K562 (cell line): ENCODE results near the gene SIGLEC11. TPM values are rescaled to one million over a fixed set of nuclear protein-coding genes. Genes with fewer than 3 reads are reported as not detected.

Source experiments
- CBX1 ChIP-seq: sonication (generic); IDR thresholded peaks from 2 replicates; pipeline ENCODE4 v1.6.1; 2016; ENCODE audit warnings: antibody characterized with exemption, low read depth, mild to moderate bottlenecking
- E2F3 ChIP-seq: fragments of 250-450 bp; sonication (Bioruptor Pico); IDR thresholded peaks from 2 replicates; pipeline ENCODE4 v1.4.0; 2020; ENCODE audit warnings: mild to moderate bottlenecking
- FOS ChIP-seq: IDR thresholded peaks from 3 replicates; pipeline ENCODE4 v1.6.1; 2011; ENCODE audit not compliant: insufficient read length; ENCODE audit errors: extremely low read depth
- NCOA6 ChIP-seq: fragments of 450-650 bp; IDR thresholded peaks from 2 replicates; pipeline ENCODE4 v1.6.1; 2017; ENCODE audit warnings: mild to moderate bottlenecking
- SIX5 ChIP-seq, 2 experiments: IDR thresholded peaks; 2 replicates each; pipeline ENCODE4 v1.6.1; 2011; ENCODE audit warnings: low read length in 2 of 2, borderline replicate concordance in 1 of 2, low read depth in 1 of 2, mild to moderate bottlenecking in 1 of 2, moderate library complexity in 1 of 2; ENCODE audit not compliant: insufficient read depth in 1 of 2
- TARDBP ChIP-seq: fragments of 450-650 bp; IDR thresholded peaks from 2 replicates; pipeline ENCODE4 v1.6.1; 2016
- TCF7L2 ChIP-seq: fragments of 150-350 bp; IDR thresholded peaks from 2 replicates; pipeline ENCODE4 v1.6.1; 2016; ENCODE audit warnings: low read depth, mild to moderate bottlenecking, low read length, moderate library complexity
- WHSC1 ChIP-seq: IDR thresholded peaks from one replicate; pipeline ENCODE4 v1.6.1; 2012; ENCODE audit warnings: low read length, control low read depth, inconsistent platforms
- ZKSCAN1 ChIP-seq: fragments of 150-350 bp; IDR thresholded peaks from 2 replicates; pipeline ENCODE4 v1.6.1; 2016; ENCODE audit warnings: low read depth, low read length
- ZNF224 ChIP-seq: sonication (generic); formaldehyde crosslinking; IDR thresholded peaks from 2 replicates; pipeline ENCODE4 v1.8.0; 2022; ENCODE audit warnings: mild to moderate bottlenecking, missing genetic modification reagents
- ZNF41 ChIP-seq: fragments of 250-450 bp; sonication (Bioruptor Pico); conservative IDR thresholded peaks from 2 replicates; pipeline ENCODE4 v1.4.0; 2020; ENCODE audit warnings: mild to moderate bottlenecking
- ZNF766 ChIP-seq: fragments of 200-800 bp; sonication (Bioruptor generic); conservative IDR thresholded peaks from 2 replicates; pipeline ENCODE4 v1.6.1; 2016; ENCODE audit warnings: missing genetic modification characterization, missing compliant biosample characterization
- polyA plus RNA-seq, 8 experiments: library from polyadenylated mRNA; depleted of rRNA in 4 of 8; stranded (reverse) in 5 of 8; unstranded in 3 of 8; fragments of >200 nt; fragmentation: Nextera tagmentation in 2 of 8; fragmentation: Illumina TruSeq in 1 of 8; extraction: Ambion mirVana in 2 of 8; extraction: Trizol in 1 of 8; gene quantifications; 2 replicates each; pipeline versions ENCODE4 v1.2.1 to v1.2.3, GENCODE V29; 2011 to 2014; ENCODE audit warnings: inconsistent platforms in 1 of 8, missing spikeins in 1 of 8
- total RNA-seq, 7 experiments: library from RNA; depleted of rRNA in 6 of 7; stranded (reverse); fragments of >200 nt in 6 of 7; fragmentation: Illumina TruSeq in 2 of 7; extraction: Trizol in 2 of 7; gene quantifications; 2 replicates each; pipeline versions ENCODE4 v1.2.1 to v1.2.3, GENCODE V29; 2011 to 2021; ENCODE audit warnings: low replicate concordance in 1 of 7
- TF ChIP-seq, protein P1 (sequence below): fragments of 450-650 bp; IDR thresholded peaks from 2 replicates; pipeline ENCODE4 v1.6.1; 2016; ENCODE audit warnings: mild to moderate bottlenecking
- TF ChIP-seq, protein P2 (sequence below): fragments of 250-450 bp; sonication (Bioruptor Pico); IDR thresholded peaks from 2 replicates; pipeline ENCODE4 v1.4.0; 2020
- TF ChIP-seq, protein P3 (sequence below): fragments of 250-450 bp; sonication (Bioruptor Pico); IDR thresholded peaks from 2 replicates; pipeline ENCODE4 v1.5.0; 2020; ENCODE audit warnings: mild to moderate bottlenecking
- TF ChIP-seq, protein P4 (sequence below): fragments of 450-650 bp; formaldehyde crosslinking; conservative IDR thresholded peaks from 2 replicates; pipeline ENCODE4 v1.4.0; 2022; ENCODE audit warnings: mild to moderate bottlenecking, missing genetic modification characterization

SIGLEC11 gene
- total and polyA plus RNA-seq, 9 of the 15 experiments (the other 6 are each of a cell fraction or from before 2014, with no cell fraction given) = not detected

DNA sequence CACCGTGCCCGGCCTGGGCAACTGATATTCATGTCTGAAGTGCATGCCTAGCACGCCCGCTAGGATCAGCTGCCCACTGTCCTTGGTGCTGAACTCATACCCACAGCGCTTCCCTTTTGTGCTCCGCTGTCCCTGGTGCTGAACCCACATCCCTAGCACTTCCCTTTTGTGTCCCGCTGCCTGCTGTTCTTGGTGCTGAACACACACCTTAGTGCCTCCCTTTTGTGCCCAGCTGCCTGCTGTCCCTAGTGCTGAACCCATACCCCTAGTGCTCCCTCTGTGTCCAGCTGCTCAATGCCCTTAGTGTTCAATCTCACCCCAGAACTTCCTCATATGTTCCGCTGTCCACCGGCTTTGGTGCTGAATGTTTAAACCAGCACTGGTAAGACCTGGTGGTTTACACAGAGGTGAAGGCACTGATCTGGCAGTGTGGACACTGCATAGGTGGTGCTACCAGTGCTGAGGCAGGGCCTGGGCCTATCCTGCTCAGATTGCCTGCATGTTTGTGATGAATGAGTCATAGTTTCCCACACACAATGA lies 26.3 kb upstream of the SIGLEC11 start (continued):
- TF ChIP-seq, protein P1, sequence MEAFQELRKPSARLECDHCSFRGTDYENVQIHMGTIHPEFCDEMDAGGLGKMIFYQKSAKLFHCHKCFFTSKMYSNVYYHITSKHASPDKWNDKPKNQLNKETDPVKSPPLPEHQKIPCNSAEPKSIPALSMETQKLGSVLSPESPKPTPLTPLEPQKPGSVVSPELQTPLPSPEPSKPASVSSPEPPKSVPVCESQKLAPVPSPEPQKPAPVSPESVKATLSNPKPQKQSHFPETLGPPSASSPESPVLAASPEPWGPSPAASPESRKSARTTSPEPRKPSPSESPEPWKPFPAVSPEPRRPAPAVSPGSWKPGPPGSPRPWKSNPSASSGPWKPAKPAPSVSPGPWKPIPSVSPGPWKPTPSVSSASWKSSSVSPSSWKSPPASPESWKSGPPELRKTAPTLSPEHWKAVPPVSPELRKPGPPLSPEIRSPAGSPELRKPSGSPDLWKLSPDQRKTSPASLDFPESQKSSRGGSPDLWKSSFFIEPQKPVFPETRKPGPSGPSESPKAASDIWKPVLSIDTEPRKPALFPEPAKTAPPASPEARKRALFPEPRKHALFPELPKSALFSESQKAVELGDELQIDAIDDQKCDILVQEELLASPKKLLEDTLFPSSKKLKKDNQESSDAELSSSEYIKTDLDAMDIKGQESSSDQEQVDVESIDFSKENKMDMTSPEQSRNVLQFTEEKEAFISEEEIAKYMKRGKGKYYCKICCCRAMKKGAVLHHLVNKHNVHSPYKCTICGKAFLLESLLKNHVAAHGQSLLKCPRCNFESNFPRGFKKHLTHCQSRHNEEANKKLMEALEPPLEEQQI = peak; percentile 100
- peak; percentile 41; the same call in 1 of the 2 replicates for TF ChIP-seq CBX1
- TF ChIP-seq, protein P2, sequence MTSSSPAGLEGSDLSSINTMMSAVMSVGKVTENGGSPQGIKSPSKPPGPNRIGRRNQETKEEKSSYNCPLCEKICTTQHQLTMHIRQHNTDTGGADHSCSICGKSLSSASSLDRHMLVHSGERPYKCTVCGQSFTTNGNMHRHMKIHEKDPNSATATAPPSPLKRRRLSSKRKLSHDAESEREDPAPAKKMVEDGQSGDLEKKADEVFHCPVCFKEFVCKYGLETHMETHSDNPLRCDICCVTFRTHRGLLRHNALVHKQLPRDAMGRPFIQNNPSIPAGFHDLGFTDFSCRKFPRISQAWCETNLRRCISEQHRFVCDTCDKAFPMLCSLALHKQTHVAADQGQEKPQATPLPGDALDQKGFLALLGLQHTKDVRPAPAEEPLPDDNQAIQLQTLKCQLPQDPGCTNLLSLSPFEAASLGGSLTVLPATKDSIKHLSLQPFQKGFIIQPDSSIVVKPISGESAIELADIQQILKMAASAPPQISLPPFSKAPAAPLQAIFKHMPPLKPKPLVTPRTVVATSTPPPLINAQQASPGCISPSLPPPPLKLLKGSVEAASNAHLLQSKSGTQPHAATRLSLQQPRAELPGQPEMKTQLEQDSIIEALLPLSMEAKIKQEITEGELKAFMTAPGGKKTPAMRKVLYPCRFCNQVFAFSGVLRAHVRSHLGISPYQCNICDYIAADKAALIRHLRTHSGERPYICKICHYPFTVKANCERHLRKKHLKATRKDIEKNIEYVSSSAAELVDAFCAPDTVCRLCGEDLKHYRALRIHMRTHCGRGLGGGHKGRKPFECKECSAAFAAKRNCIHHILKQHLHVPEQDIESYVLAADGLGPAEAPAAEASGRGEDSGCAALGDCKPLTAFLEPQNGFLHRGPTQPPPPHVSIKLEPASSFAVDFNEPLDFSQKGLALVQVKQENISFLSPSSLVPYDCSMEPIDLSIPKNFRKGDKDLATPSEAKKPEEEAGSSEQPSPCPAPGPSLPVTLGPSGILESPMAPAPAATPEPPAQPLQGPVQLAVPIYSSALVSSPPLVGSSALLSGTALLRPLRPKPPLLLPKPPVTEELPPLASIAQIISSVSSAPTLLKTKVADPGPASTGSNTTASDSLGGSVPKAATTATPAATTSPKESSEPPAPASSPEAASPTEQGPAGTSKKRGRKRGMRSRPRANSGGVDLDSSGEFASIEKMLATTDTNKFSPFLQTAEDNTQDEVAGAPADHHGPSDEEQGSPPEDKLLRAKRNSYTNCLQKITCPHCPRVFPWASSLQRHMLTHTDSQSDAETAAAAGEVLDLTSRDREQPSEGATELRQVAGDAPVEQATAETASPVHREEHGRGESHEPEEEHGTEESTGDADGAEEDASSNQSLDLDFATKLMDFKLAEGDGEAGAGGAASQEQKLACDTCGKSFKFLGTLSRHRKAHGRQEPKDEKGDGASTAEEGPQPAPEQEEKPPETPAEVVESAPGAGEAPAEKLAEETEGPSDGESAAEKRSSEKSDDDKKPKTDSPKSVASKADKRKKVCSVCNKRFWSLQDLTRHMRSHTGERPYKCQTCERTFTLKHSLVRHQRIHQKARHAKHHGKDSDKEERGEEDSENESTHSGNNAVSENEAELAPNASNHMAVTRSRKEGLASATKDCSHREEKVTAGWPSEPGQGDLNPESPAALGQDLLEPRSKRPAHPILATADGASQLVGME (CRISPR knock-in tag) = peak; percentile 92
- TF ChIP-seq TARDBP = peak; percentile 100
- TF ChIP-seq, protein P3, sequence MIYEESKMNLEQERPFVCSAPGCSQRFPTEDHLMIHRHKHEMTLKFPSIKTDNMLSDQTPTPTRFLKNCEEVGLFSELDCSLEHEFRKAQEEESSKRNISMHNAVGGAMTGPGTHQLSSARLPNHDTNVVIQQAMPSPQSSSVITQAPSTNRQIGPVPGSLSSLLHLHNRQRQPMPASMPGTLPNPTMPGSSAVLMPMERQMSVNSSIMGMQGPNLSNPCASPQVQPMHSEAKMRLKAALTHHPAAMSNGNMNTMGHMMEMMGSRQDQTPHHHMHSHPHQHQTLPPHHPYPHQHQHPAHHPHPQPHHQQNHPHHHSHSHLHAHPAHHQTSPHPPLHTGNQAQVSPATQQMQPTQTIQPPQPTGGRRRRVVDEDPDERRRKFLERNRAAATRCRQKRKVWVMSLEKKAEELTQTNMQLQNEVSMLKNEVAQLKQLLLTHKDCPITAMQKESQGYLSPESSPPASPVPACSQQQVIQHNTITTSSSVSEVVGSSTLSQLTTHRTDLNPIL (CRISPR knock-in tag) = peak; percentile 88
- no peak for TF ChIP-seq WHSC1
- peak; percentile 89 for TF ChIP-seq E2F3 (CRISPR knock-in tag)
- TF ChIP-seq, protein P4, sequence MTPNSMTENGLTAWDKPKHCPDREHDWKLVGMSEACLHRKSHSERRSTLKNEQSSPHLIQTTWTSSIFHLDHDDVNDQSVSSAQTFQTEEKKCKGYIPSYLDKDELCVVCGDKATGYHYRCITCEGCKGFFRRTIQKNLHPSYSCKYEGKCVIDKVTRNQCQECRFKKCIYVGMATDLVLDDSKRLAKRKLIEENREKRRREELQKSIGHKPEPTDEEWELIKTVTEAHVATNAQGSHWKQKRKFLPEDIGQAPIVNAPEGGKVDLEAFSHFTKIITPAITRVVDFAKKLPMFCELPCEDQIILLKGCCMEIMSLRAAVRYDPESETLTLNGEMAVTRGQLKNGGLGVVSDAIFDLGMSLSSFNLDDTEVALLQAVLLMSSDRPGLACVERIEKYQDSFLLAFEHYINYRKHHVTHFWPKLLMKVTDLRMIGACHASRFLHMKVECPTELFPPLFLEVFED (CRISPR knock-in tag) = peak; percentile 99
- TF ChIP-seq TCF7L2 = no peak
- no peak for TF ChIP-seq SIX5 (IDR thresholded peaks at IDR 0.05; ENCODE audit: borderline replicate concordance in 1 of 2, insufficient read depth in 1 of 2, low read depth in 1 of 2, low read length in 2 of 2)
- TF ChIP-seq ZKSCAN1 = no peak
- TF ChIP-seq FOS = no peak
- TF ChIP-seq ZNF41 (CRISPR knock-in tag) = peak; percentile 83; the same call in 1 of the 2 replicates
- TF ChIP-seq ZNF766 = peak; percentile 100
- peak; percentile 100 for TF ChIP-seq ZNF224 (CRISPR knock-in tag)
- TF ChIP-seq NCOA6 = peak; percentile 100
